ENCODE results near the gene TOR2A. TPM values are rescaled to one million over a fixed set of nuclear protein-coding genes. Genes with fewer than 3 reads are reported as not detected.

The TOR2A gene
- total and polyA plus RNA-seq, 2 of the 8 experiments (the other 6 are each of a cell fraction or from before 2014, with no cell fraction given) = 18.7 to 24.9 TPM

- H2AFZ ChIP-seq (ENCODE audit: low read length) = no peak overlapping the region
- H3K27ac ChIP-seq (ENCODE audit: low read depth, low read length) = no peak overlapping the region
- no peaks in the 10 kb centered on the region for H3K36me3 ChIP-seq (ENCODE audit: control insufficient read depth in 2 of 4, insufficient read depth in 4 of 4, low read length in 3 of 4)
- no peak overlapping the region for H3K56ac ChIP-seq (replicated peaks; ENCODE audit: insufficient read length, low read depth, low read length)
- no peak overlapping the region for H2AK5ac ChIP-seq (ENCODE audit: low read depth, low read length)
- POLR2A ChIA-PET (ENCODE audit: partially characterized antibody) = interaction anchor here (1.2 kb wide), 1 partner anchor 26 kb away, joined by 3 read pairs; no protein-coding TSS in a partner anchor
- no peak overlapping the region for H3K23ac ChIP-seq (ENCODE audit: insufficient read length)
- no peaks in the 10 kb centered on the region for H3K79me1 ChIP-seq (ENCODE audit: low read depth, low read length)
- no peak overlapping the region for H3K4me3 ChIP-seq (ENCODE audit: extremely low read depth in 1 of 4, insufficient read depth in 2 of 4, low read depth in 3 of 4, low read length in 4 of 4)
- 92% methylated on average over 8 of the region's 8 CpGs; no CpG with 5 or more reads in 1 of the 2 experiments for WGBS, 2 experiments (ENCODE audit: extremely low coverage in 1 of 2, insufficient coverage in 1 of 2, insufficient read length in 1 of 2, insufficient replicate concordance in 2 of 2, low coverage in 1 of 2, low lambda C conversion rate in 2 of 2, missing lambda C conversion rate in 1 of 2)
- H2BK20ac ChIP-seq (ENCODE audit: low read length) = no peak overlapping the region
- no peak overlapping the region for H2BK15ac ChIP-seq (ENCODE audit: low read length)
- no peak overlapping the region for H3K14ac ChIP-seq (ENCODE audit: insufficient read length)
- H4K8ac ChIP-seq (ENCODE audit: extremely low read depth, insufficient read depth, low read length) = no peak overlapping the region
- no peaks in the 10 kb centered on the region for H3K27me3 ChIP-seq (replicated peaks in 1 of 4; ENCODE audit: control insufficient read depth in 3 of 4, extremely low read depth in 1 of 4, insufficient read depth in 3 of 4, low read length in 3 of 4)
- DNase-seq (ENCODE audit: low read depth in 1 of 2, low spot score in 2 of 2) = no peak
- H3K79me2 ChIP-seq (ENCODE audit: control insufficient read depth in 1 of 2, insufficient read depth in 2 of 2, low read length in 2 of 2) = no peaks in the 10 kb centered on the region
- H2BK12ac ChIP-seq (ENCODE audit: low read depth, low read length) = 0 out of 2 replicates have a peak overlapping the region, but pooled peaks have one; percentile 80
- no peak for TF ChIP-seq RBBP5 (IDR thresholded peaks at IDR 0.05; ENCODE audit: borderline replicate concordance, low read depth, low read length)
- TF ChIP-seq HDAC6 (IDR thresholded peaks at IDR 0.05; ENCODE audit: low read depth, low read length) = no peak
- no peak for TF ChIP-seq CREB1 (IDR thresholded peaks at IDR 0.05)
- TF ChIP-seq BACH1 (IDR thresholded peaks at IDR 0.05; ENCODE audit: low read length) = no peak
- no peak for TF ChIP-seq YY1 (IDR thresholded peaks at IDR 0.05; ENCODE audit: low read depth, low read length)
- no peak for TF ChIP-seq CTCF (IDR thresholded peaks at IDR 0.05; ENCODE audit: control extremely low read depth in 1 of 3, insufficient read depth in 1 of 3, low read depth in 1 of 3, low read length in 3 of 3)
- CTCF ChIA-PET (ENCODE audit: partially characterized antibody) = interaction anchor here (1.4 to 14.6 kb wide), 5 partner anchors 17 to 34 kb away, joined by 4 to 227 read pairs (median 8); partner anchors contain the start of genes CDK9, SH2D3C and TOR2A
- no peak overlapping the region for H3K4ac ChIP-seq (replicated peaks; ENCODE audit: insufficient read length, low read depth, low read length)
- no peak overlapping the region for H3K9ac ChIP-seq (replicated peaks in 1 of 4; ENCODE audit: extremely low read depth in 1 of 4, low read depth in 3 of 4, low read length in 3 of 4)
- no peak for FAIRE-seq
- H3K9me3 ChIP-seq (ENCODE audit: insufficient read depth in 2 of 2, low read depth in 1 of 2, low read length in 1 of 2) = no peaks in the 10 kb centered on the region
- no peak overlapping the region for H2BK120ac ChIP-seq (replicated peaks; ENCODE audit: low read depth, low read length)
- H3K18ac ChIP-seq (ENCODE audit: extremely low read depth, low read length) = no peak overlapping the region
- H3K4me2 ChIP-seq (ENCODE audit: insufficient read depth in 1 of 2, low read depth in 2 of 2, low read length in 2 of 2) = no peak overlapping the region
- H3K4me1 ChIP-seq (replicated peaks in 1 of 4; ENCODE audit: control insufficient read depth in 3 of 4, insufficient read depth in 4 of 4, low read length in 3 of 4) = peaks cover 4 to 21% (median 10%) of the 10 kb centered on the region in 4 experiments
- 0 out of 2 replicates have a peak overlapping the region, but pooled peaks have one; percentile 52 for H2BK5ac ChIP-seq (ENCODE audit: low read depth, low read length)
- no peaks in the 10 kb centered on the region for H4K20me1 ChIP-seq (replicated peaks in 1 of 2; ENCODE audit: control insufficient read depth in 1 of 2, insufficient read depth in 2 of 2, low read length in 2 of 2)
- no peak overlapping the region for H4K91ac ChIP-seq (replicated peaks; ENCODE audit: insufficient read length, low read length)
- H3K23me2 ChIP-seq (ENCODE audit: low read depth, low read length) = no peaks in the 10 kb centered on the region; the same call in 1 of the 2 replicates
- H4K5ac ChIP-seq (ENCODE audit: insufficient read length, low read depth, low read length) = no peak overlapping the region
These were observed 33.6 kb upstream of the TOR2A start for GRCh38 chr9:127768698-127769097.
